HL-60 (cell line): Measurements from ENCODE around the gene NAT9.

Source experiments
- DNase-seq, 2 experiments: peaks; one replicate each; pipeline ENCODE4 v3.0.0-alpha.2; 2010 to 2020; ENCODE audit warnings: low read depth in 1 of 2, low spot score in 1 of 2
- H3K27ac ChIP-seq: fragments of 250-450 bp; sonication (Bioruptor Pico); replicated peaks from 2 replicates; pipeline ENCODE4 v1.5.1; 2020; ENCODE audit warnings: mild to moderate bottlenecking, moderate library complexity
- H3K27me3 ChIP-seq: fragments of 250-450 bp; sonication (Bioruptor Pico); 2 replicates; pipeline ENCODE4 v1.5.1; 2021; ENCODE audit warnings: mild to moderate bottlenecking, moderate library complexity; ENCODE audit not compliant: insufficient read depth, poor library complexity, severe bottlenecking
- H3K4me3 ChIP-seq: replicated peaks from 2 replicates; pipeline ENCODE4 v1.5.1; 2011; ENCODE audit warnings: mild to moderate bottlenecking, control low read depth, low read length; ENCODE audit not compliant: insufficient read depth
- CTCF ChIP-seq: IDR thresholded peaks from one replicate; pipeline ENCODE4 v1.5.1; 2011; ENCODE audit warnings: low read length, control low read depth, inconsistent platforms; ENCODE audit not compliant: insufficient read depth
- GABPA ChIP-seq: IDR thresholded peaks from 2 replicates; pipeline ENCODE4 v1.6.1; 2012; ENCODE audit warnings: low read depth
- POLR2AphosphoS5 ChIP-seq: IDR thresholded peaks from 2 replicates; pipeline ENCODE4 v1.6.1; 2012; ENCODE audit warnings: low read depth
- REST ChIP-seq: IDR thresholded peaks from 2 replicates; pipeline ENCODE4 v1.6.1; 2012; ENCODE audit warnings: low read depth; ENCODE audit not compliant: insufficient replicate concordance
- SPI1 ChIP-seq: IDR thresholded peaks from 2 replicates; pipeline ENCODE4 v1.6.1; 2012; ENCODE audit warnings: low read depth, mild to moderate bottlenecking, borderline replicate concordance

Gene NAT9

GRCh38 chr17:74806334-74806733 is 30.2 kb upstream of the NAT9 start:
- no peak for DNase-seq
- TF ChIP-seq POLR2AphosphoS5: no peak
- TF ChIP-seq SPI1: no peak
- no peak for TF ChIP-seq REST
- TF ChIP-seq GABPA: no peak
- TF ChIP-seq CTCF: no peak
- Histone ChIP-seq H3K27me3 (no peaks in the 10 kb centered on the region), H3K4me3 (no peak overlapping the region), H3K27ac (no peak overlapping the region)

- no peaks in the 10 kb centered on the region for H3K27me3 ChIP-seq
- no peak for TF ChIP-seq CTCF
- no peak for TF ChIP-seq POLR2AphosphoS5
- no peak for TF ChIP-seq GABPA
- no peak for TF ChIP-seq SPI1
- TF ChIP-seq REST: no peak
- DNase-seq: no peak
- H3K27ac ChIP-seq: no peak overlapping the region
- H3K4me3 ChIP-seq: no peak overlapping the region
These were observed 29.4 kb upstream of the NAT9 start for GRCh38 chr17:74805591-74805991.

- no peaks in the 10 kb centered on the region for H3K27me3 ChIP-seq
- H3K4me3 ChIP-seq: no peak overlapping the region
- DNase-seq: no peak
- no peak for TF ChIP-seq POLR2AphosphoS5
- no peak for TF ChIP-seq GABPA
- no peak for TF ChIP-seq SPI1
- no peak for TF ChIP-seq REST
- TF ChIP-seq CTCF: no peak
- H3K27ac ChIP-seq: no peak overlapping the region
These were observed 28.5 kb upstream of the NAT9 start for GRCh38 chr17:74804683-74805082.
